GM12891 (cell line): ENCODE data around the gene NKAIN2.
"Not testable (repeated sequence)": the region's sequence is repeated elsewhere in the genome, so short reads cannot be mapped to it uniquely, and the experiment has no call there.

ENCODE experiments used
- DNase-seq: peaks from one replicate; pipeline ENCODE4 v3.0.0; 2011; ENCODE audit warnings: low spot score; ENCODE audit not compliant: insufficient read length
- FAIRE-seq: peaks from 2 replicates; lab custom pipeline; 2011; peaks lifted over from hg19 to GRCh38; lab: Jason Lieb, UNC
- PAX5 ChIP-seq: IDR thresholded peaks from 2 replicates; pipeline ENCODE4 v1.6.1; 2011; ENCODE audit warnings: low read length, moderate library complexity, mild to moderate bottlenecking; ENCODE audit not compliant: insufficient read depth, severe bottlenecking
- POLR2A ChIP-seq: IDR thresholded peaks from 2 replicates; pipeline ENCODE4 v1.6.1; 2011; ENCODE audit warnings: low read depth, low read length, control low read depth
- POLR2AphosphoS5 ChIP-seq: IDR thresholded peaks from 2 replicates; pipeline ENCODE4 v1.6.1; 2011; ENCODE audit warnings: low read depth, low read length, control low read depth
- POU2F2 ChIP-seq: IDR thresholded peaks from 2 replicates; pipeline ENCODE4 v1.6.1; 2011; ENCODE audit warnings: low read depth, mild to moderate bottlenecking, control low read depth, low read length, moderate library complexity
- SPI1 ChIP-seq: IDR thresholded peaks from 2 replicates; pipeline ENCODE4 v1.6.1; 2011; ENCODE audit warnings: low read depth, low read length, control low read depth
- TAF1 ChIP-seq: IDR thresholded peaks from 2 replicates; pipeline ENCODE4 v1.6.1; 2011; ENCODE audit warnings: low read depth, low read length, control low read depth

NKAIN2 gene

DNA sequence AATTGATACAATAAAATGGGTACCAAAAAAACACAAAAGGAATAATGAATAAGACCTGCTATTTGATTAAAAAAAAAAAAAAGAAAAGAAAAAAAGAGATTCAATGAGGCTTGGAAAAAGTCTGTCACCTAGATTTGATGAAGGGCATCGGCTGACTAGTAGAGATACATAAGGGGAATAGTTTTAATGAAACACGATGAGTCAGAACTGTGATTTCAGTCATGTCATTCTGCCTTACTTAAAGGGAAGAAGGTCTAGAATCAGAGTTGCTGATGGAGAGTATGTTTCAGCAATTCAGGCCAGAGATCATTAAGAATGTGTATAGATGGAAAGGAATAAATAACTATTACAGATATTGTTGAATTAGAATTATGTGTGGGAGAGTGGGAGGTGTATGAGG lies 592.7 kb downstream of the NKAIN2 start:
- TF ChIP-seq POU2F2: no peak
- no peak for TF ChIP-seq POLR2A
- no peak for TF ChIP-seq SPI1
- TF ChIP-seq PAX5: no peak
- no peak for TF ChIP-seq POLR2AphosphoS5
- DNase-seq: no peak
- no peak for FAIRE-seq

DNA sequence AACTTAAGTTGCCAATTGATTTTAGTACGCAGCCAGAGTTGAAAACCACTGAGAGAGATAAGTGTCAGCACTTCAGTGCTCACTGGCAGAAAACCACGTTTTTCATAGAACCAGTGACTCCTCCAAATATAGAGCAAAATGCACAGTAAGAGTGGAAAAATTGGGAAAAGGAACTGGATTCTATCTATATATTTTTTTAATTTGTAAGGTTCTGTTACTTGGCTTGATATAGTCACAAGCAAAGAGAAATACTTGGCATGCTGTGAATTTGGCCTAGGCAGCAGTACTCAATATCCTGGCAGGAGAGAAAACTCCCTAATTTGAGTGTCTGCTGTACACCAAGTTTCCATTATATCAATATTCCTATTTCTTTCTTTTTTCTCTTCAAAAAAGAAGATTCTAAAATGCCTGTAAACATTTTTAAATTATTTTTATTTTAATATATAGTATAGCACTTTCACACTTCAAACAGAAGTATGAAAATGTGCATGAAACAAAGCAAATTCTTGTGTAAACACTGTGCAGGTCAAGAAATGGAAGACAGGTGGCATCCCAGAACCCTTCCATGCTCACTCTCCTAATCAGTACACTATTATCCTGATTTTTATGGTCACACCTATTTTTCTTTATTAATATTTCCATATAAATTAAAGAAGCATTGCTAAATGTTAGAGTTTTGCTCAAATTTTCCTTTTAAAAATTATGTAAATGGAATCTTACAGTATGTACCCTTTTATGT lies 596.8 kb downstream of the NKAIN2 start:
- no peak for DNase-seq
- FAIRE-seq: no peak
- TF ChIP-seq POLR2A: no peak

DNA sequence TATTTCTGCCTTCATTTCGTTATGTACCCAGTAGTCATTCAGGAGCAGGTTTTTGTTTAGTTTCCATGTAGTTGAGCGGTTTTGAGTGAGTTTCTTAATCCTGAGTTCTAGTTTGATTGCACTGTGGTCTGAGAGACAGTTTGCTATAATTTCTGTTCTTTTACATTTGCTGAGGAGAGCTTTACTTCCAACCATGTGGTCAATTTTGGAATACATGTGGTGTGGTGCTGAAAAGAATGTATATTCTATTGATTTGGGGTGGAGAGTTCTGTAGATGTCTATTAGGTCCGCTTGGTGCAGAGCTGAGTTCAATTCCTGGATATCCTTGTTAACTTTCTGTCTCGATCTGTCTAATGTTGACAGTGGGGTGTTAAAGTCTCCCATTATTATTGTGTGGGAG lies 606.8 kb downstream of the NKAIN2 start:
- FAIRE-seq, DNase-seq: not testable (repeated sequence)

DNA sequence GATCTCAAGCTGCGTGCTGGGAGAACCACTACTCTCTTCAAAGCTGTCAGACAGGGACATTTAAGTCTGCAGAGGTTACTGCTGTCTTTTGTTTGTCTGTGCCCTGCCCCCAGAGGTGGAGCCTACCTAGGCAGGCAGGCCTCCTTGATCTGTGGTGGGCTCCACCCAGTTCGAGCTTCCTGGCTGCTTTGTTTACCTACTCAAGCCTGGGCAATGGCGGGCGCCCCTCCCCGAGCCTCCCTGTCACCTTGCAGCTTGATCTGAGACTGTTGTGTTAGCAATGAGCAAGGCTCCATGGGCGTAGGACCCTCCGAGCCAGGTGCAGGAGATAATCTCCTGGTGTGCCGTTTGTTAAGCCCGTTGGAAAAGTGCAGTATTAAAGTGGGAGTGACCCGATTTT lies 609.0 kb downstream of the NKAIN2 start:
- not testable (repeated sequence) for DNase-seq, FAIRE-seq

DNA sequence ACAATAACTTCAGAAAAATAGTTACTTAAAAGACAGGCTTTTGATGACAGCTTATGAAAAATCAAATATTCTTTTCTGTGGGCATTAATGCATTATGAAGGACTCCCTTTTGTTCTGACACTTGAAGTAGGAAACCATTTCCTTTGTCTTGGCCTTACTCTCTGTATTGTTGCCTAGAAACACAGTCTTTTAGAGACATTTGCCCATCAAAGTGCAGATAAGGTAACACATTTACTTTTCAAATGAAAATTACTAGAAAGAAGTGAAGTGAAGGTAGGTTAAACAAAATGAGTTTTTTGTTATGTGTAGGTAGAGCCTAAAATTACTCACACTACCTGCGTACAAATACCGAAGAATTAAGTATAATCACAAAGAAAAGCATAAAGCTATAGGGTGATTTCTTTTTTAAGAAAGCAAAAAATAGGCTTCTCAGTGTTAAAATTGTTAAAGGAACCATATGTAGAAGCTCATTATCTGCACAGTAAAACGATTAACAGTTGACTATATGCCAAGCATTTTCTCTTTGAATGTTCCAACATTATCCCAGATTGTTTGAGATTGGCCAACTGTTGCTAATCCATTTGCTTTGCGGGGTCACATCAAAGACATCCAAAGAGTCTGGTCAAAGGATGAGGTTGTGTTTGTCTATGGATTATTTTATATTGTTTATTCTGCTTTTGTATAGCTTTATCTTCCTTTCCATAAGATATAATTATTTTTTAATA lies 616.6 kb downstream of the NKAIN2 start:
- FAIRE-seq (no peak), DNase-seq (no peak)
- no peak for TF ChIP-seq SPI1
- TF ChIP-seq PAX5: no peak
- no peak for TF ChIP-seq POU2F2
- no peak for TF ChIP-seq TAF1
- TF ChIP-seq POLR2AphosphoS5: no peak
- TF ChIP-seq POLR2A: no peak

DNA sequence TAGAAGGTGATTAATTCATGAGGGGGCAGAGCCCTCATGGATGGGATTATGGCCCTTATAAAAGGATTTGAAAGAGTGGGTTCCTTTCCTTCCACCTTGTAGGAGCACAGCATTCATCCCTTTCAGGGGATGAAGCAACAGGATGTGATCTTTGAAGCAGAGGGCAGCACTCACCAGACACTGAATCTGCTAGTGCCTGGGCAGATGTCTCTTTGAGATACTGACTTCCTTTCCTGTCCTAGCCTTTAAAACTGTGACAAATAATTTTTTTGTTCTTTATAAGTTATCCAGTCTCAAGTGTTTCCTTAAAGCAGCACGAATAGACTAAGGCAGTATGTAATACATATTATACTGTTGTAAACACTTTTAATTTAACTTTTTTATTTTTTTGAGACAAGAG lies 620.0 kb downstream of the NKAIN2 start:
- DNase-seq (no peak), FAIRE-seq (no peak)
- TF ChIP-seq SPI1 (no peak), POLR2AphosphoS5 (no peak), PAX5 (no peak)

DNA sequence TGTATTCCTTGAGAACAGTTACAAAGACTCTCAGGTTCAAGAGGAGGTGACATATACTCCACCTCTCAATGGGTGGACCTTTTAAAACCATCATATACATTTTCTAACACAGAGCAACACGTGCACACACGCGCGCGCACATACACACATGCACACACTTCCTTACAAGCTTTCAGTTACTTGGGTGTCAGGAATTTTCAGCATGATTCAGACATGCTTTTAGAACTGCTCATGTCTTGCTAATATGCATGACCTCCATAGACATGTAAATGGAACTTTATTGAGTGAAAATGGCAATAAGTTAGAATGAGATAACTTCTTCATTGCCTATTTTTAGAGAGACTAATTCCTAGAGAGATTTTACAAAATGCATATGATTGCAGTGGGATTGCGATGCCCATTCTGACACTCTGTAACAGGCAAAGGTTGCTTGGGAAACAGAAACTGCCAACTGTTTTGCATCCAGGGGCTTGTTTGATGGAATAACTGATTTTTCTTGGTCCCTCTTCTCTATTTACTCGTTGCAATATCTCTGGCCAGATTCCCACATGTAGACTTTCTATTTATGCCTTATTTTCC lies 627.2 kb downstream of the NKAIN2 start:
- FAIRE-seq: no peak
- DNase-seq: no peak
- no peak for TF ChIP-seq SPI1
- TF ChIP-seq POLR2A: no peak
- no peak for TF ChIP-seq POU2F2
- no peak for TF ChIP-seq PAX5
- no peak for TF ChIP-seq TAF1
- TF ChIP-seq POLR2AphosphoS5: no peak

DNA sequence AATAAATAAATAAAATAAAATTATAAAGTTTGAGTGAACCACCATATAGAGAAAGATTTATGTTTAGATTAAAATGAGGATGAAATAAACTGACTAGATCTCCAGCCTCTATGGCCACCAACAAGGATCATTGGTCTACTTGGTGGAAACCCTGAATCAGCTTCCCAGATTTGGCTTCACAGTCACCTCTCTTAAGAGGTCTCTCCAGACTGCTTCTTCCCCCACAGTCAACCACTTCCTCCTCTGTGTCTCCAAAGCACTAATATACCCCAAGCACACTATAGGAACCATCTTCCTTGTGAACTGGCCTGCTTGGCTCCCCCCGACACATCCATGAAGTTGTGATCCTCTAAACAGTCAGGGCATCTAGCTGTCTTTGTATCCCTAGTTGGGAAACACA lies 629.0 kb downstream of the NKAIN2 start:
- TF ChIP-seq SPI1 (no peak), POLR2A (no peak), POLR2AphosphoS5 (no peak), TAF1 (no peak), PAX5 (no peak)
- DNase-seq: no peak
- FAIRE-seq: no peak

DNA sequence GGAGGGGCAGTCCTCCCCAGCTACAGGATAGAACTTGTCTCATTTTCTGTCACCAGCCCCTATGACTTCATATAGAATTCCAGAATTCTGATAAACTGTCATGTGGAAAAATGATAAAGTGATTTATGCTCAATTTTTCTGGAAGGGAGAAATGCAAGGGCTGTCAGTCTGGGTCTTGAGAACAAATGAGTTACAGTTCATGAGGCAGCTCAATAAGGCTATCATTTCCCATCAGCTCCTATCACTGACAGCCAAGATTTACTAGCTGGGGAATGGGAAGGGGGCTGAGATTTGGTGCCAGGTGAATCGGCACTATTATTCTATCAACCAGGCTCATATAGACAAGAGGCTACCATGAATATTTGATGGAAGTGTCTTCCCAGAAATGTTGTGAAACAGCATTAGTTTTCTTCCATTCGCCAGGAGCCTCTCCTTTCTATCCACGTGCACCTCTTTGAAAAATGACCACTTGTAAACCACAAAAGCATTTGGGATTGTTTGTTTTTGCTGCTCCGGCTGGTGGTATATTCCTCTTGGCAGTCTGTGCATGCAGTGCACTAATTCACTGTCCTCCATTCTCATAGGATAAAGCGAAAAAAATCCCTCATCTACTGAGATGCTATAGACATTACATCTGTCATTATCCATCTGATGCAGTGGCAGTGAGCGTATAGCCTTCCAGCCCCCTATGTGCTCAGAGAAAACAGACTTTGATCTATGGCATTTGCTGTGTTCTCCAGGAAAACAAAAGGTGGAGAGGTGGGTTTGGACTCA lies 629.9 kb downstream of the NKAIN2 start:
- DNase-seq: no peak
- FAIRE-seq: no peak
- no peak for TF ChIP-seq POU2F2

DNA sequence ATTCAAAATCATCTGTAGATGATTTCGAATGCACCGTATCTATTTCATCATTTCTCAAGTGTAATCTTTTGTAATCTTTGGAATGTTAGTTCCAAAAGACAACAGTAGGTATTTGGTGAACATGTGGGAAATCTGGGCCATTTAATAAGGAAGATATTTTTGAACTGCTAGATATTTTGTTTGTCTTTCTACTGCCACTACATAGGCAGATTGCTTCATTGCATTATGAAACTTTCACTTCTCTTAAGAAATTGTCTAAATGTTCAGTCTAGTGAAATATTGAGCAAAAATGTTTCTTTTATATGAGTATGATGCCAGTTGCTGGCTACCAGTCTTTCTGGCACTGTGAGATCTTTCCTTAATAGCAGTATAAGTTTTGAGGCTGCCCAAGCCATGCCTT lies 630.8 kb downstream of the NKAIN2 start:
- TF ChIP-seq SPI1: no peak
- TF ChIP-seq POU2F2: no peak
- TF ChIP-seq TAF1: no peak
- TF ChIP-seq PAX5: no peak
- no peak for TF ChIP-seq POLR2AphosphoS5
- TF ChIP-seq POLR2A: no peak
- DNase-seq (no peak), FAIRE-seq (no peak)
